HepG2 (cell line): ENCODE data around the gene HSDL1. TPM values are rescaled to one million over a fixed set of nuclear protein-coding genes. Genes with fewer than 3 reads are reported as not detected.

Source experiments
- CEBPG ChIP-seq: IDR thresholded peaks from 2 replicates; pipeline ENCODE4 v1.6.1; 2016
- PRMT3 ChIP-seq: sonication (generic); formaldehyde crosslinking; IDR thresholded peaks from 2 replicates; pipeline ENCODE4 v1.8.1; 2022; ENCODE audit warnings: low read depth, mild to moderate bottlenecking, moderate library complexity, missing genetic modification reagents, borderline replicate concordance
- TBX2 ChIP-seq: sonication (generic); formaldehyde crosslinking; IDR thresholded peaks from 2 replicates; pipeline ENCODE4 v1.5.0; 2020; ENCODE audit warnings: missing genetic modification reagents, mild to moderate bottlenecking, borderline replicate concordance
- ZNF773 ChIP-seq: sonication (generic); formaldehyde crosslinking; IDR thresholded peaks from 2 replicates; pipeline ENCODE4 v1.4.0; 2020; ENCODE audit warnings: missing genetic modification reagents, borderline replicate concordance
- ZNF790 ChIP-seq: sonication (generic); formaldehyde crosslinking; IDR thresholded peaks from 2 replicates; pipeline ENCODE4 v1.8.0; 2022; ENCODE audit warnings: missing genetic modification reagents, mild to moderate bottlenecking, borderline replicate concordance
- polyA plus RNA-seq, 8 experiments: library from polyadenylated mRNA; depleted of rRNA in 3 of 8; stranded (reverse) in 7 of 8; unstranded in 1 of 8; fragments of >200 nt; fragmentation: Illumina TruSeq in 4 of 8; extraction: Trizol in 4 of 8; gene quantifications; 2 replicates each; pipeline versions ENCODE4 v1.2.1 to v1.2.3, GENCODE V29; 2011 to 2016; ENCODE audit warnings: low read depth in 4 of 8, missing spikeins in 1 of 8, mixed read lengths in 1 of 8; ENCODE audit not compliant: insufficient read depth in 1 of 8
- total RNA-seq, 5 experiments: library from RNA; depleted of rRNA; stranded (reverse); fragments of >200 nt; fragmentation: Illumina TruSeq; extraction: Trizol; gene quantifications; 2 replicates each; pipeline ENCODE4 v1.2.3, GENCODE V29; 2016; ENCODE audit warnings: low read depth in 1 of 5
- TF ChIP-seq, protein P1 (sequence below): sonication (generic); formaldehyde crosslinking; IDR thresholded peaks from 2 replicates; pipeline ENCODE4 v1.4.0; 2020; ENCODE audit warnings: missing genetic modification reagents, borderline replicate concordance
- TF ChIP-seq, protein P2 (sequence below): sonication (generic); formaldehyde crosslinking; IDR thresholded peaks from 2 replicates; pipeline ENCODE4 v1.5.0; 2020; ENCODE audit warnings: mild to moderate bottlenecking, missing genetic modification reagents
- TF ChIP-seq, protein P3 (sequence below): fragments of 450-650 bp; IDR thresholded peaks from 2 replicates; pipeline ENCODE4 v1.6.1; 2017
- TF ChIP-seq, protein P4 (sequence below): sonication (generic); formaldehyde crosslinking; IDR thresholded peaks from 2 replicates; pipeline ENCODE4 v1.8.0; 2022; ENCODE audit warnings: mild to moderate bottlenecking, missing genetic modification reagents
- TF ChIP-seq, protein P5 (sequence below): IDR thresholded peaks from 2 replicates; pipeline ENCODE4 v1.6.1; 2018; ENCODE audit warnings: missing genetic modification reagents, mild to moderate bottlenecking, missing compliant biosample characterization
- TF ChIP-seq, protein P6 (sequence below): sonication (generic); formaldehyde crosslinking; IDR thresholded peaks from 2 replicates; pipeline ENCODE4 v1.9.0; 2022; ENCODE audit warnings: low read depth, missing genetic modification reagents

The HSDL1 gene
- total and polyA plus RNA-seq, 2 of the 13 experiments (the other 11 are each of a cell fraction or from before 2014, with no cell fraction given), result 49.2 to 49.7 TPM

DNA sequence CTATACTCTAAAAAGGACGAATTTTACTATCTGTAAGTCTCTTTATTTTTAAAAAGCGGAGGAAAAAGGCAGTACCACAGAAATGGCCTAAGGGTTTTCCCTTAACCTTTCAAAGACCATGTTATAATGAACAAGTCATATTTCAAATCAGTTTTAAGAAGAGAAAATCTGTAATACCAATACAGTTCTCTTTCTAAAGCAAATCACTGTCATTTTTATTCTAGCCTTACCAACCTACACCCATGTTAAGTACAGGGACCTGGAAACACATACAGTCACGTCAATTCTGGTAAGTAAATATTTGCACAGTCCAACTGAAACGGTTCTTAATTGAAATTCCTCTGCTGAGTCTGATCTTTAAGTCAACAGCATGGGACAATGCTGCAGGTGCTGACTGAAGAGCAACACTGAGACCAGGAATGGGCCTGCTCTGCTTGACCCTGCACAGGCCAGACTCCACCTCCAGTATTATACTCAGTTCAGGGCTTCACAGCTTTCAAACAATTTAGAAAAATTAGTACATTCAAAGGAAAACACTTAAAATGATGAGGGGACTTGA is 48.5 kb downstream of the HSDL1 start (continued):
- TF ChIP-seq, protein P1, sequence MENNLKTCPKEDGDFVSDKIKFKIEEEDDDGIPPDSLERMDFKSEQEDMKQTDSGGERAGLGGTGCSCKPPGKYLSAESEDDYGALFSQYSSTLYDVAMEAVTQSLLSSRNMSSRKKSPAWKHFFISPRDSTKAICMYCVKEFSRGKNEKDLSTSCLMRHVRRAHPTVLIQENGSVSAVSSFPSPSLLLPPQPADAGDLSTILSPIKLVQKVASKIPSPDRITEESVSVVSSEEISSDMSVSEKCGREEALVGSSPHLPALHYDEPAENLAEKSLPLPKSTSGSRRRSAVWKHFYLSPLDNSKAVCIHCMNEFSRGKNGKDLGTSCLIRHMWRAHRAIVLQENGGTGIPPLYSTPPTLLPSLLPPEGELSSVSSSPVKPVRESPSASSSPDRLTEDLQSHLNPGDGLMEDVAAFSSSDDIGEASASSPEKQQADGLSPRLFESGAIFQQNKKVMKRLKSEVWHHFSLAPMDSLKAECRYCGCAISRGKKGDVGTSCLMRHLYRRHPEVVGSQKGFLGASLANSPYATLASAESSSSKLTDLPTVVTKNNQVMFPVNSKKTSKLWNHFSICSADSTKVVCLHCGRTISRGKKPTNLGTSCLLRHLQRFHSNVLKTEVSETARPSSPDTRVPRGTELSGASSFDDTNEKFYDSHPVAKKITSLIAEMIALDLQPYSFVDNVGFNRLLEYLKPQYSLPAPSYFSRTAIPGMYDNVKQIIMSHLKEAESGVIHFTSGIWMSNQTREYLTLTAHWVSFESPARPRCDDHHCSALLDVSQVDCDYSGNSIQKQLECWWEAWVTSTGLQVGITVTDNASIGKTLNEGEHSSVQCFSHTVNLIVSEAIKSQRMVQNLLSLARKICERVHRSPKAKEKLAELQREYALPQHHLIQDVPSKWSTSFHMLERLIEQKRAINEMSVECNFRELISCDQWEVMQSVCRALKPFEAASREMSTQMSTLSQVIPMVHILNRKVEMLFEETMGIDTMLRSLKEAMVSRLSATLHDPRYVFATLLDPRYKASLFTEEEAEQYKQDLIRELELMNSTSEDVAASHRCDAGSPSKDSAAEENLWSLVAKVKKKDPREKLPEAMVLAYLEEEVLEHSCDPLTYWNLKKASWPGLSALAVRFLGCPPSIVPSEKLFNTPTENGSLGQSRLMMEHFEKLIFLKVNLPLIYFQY (CRISPR knock-in tag), result peak; percentile 90; the same call in 1 of the 2 replicates
- peak; percentile 81 for TF ChIP-seq TBX2 (CRISPR knock-in tag)
- no peak for TF ChIP-seq ZNF790
- TF ChIP-seq CEBPG (CRISPR knock-in tag), result peak; percentile 20; the same call in 1 of the 2 replicates
- TF ChIP-seq, protein P2, sequence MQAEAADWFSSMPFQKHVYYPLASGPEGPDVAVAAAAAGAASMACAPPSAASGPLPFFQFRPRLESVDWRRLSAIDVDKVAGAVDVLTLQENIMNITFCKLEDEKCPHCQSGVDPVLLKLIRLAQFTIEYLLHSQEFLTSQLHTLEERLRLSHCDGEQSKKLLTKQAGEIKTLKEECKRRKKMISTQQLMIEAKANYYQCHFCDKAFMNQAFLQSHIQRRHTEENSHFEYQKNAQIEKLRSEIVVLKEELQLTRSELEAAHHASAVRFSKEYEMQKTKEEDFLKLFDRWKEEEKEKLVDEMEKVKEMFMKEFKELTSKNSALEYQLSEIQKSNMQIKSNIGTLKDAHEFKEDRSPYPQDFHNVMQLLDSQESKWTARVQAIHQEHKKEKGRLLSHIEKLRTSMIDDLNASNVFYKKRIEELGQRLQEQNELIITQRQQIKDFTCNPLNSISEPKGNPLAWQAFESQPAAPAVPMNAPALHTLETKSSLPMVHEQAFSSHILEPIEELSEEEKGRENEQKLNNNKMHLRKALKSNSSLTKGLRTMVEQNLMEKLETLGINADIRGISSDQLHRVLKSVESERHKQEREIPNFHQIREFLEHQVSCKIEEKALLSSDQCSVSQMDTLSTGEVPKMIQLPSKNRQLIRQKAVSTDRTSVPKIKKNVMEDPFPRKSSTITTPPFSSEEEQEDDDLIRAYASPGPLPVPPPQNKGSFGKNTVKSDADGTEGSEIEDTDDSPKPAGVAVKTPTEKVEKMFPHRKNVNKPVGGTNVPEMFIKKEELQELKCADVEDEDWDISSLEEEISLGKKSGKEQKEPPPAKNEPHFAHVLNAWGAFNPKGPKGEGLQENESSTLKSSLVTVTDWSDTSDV (CRISPR knock-in tag), result no peak
- no peak for TF ChIP-seq ZNF773 (CRISPR knock-in tag)
- TF ChIP-seq, protein P3, sequence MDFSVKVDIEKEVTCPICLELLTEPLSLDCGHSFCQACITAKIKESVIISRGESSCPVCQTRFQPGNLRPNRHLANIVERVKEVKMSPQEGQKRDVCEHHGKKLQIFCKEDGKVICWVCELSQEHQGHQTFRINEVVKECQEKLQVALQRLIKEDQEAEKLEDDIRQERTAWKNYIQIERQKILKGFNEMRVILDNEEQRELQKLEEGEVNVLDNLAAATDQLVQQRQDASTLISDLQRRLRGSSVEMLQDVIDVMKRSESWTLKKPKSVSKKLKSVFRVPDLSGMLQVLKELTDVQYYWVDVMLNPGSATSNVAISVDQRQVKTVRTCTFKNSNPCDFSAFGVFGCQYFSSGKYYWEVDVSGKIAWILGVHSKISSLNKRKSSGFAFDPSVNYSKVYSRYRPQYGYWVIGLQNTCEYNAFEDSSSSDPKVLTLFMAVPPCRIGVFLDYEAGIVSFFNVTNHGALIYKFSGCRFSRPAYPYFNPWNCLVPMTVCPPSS, result no peak
- TF ChIP-seq, protein P4, sequence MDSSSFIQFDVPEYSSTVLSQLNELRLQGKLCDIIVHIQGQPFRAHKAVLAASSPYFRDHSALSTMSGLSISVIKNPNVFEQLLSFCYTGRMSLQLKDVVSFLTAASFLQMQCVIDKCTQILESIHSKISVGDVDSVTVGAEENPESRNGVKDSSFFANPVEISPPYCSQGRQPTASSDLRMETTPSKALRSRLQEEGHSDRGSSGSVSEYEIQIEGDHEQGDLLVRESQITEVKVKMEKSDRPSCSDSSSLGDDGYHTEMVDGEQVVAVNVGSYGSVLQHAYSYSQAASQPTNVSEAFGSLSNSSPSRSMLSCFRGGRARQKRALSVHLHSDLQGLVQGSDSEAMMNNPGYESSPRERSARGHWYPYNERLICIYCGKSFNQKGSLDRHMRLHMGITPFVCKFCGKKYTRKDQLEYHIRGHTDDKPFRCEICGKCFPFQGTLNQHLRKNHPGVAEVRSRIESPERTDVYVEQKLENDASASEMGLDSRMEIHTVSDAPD (CRISPR knock-in tag), result no peak
- TF ChIP-seq, protein P5, sequence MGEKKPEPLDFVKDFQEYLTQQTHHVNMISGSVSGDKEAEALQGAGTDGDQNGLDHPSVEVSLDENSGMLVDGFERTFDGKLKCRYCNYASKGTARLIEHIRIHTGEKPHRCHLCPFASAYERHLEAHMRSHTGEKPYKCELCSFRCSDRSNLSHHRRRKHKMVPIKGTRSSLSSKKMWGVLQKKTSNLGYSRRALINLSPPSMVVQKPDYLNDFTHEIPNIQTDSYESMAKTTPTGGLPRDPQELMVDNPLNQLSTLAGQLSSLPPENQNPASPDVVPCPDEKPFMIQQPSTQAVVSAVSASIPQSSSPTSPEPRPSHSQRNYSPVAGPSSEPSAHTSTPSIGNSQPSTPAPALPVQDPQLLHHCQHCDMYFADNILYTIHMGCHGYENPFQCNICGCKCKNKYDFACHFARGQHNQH, result peak; percentile 96
- TF ChIP-seq PRMT3 (CRISPR knock-in tag), result no peak
- TF ChIP-seq, protein P6, sequence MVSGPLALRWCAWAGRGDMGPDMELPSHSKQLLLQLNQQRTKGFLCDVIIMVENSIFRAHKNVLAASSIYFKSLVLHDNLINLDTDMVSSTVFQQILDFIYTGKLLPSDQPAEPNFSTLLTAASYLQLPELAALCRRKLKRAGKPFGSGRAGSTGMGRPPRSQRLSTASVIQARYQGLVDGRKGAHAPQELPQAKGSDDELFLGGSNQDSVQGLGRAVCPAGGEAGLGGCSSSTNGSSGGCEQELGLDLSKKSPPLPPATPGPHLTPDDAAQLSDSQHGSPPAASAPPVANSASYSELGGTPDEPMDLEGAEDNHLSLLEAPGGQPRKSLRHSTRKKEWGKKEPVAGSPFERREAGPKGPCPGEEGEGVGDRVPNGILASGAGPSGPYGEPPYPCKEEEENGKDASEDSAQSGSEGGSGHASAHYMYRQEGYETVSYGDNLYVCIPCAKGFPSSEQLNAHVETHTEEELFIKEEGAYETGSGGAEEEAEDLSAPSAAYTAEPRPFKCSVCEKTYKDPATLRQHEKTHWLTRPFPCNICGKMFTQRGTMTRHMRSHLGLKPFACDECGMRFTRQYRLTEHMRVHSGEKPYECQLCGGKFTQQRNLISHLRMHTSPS, result no peak
